Measurements from ENCODE around the gene DCST1.

Gene DCST1

GRCh38 chr1:155014709-155015508 is 18.7 kb upstream of the DCST1 start:
- no peak for DNase-seq (ENCODE audit: low read depth)
- no peak for TF ChIP-seq CTCF (IDR thresholded peaks at IDR 0.05; ENCODE audit: insufficient read depth, low read depth, low read length, missing control alignments)
- H3K4me3 ChIP-seq (ENCODE audit: low read depth, low read length): no peak overlapping the region

GRCh38 chr1:155015527-155016230 is 17.9 kb upstream of the DCST1 start:
- no peak overlapping the region for H3K4me3 ChIP-seq (ENCODE audit: low read depth, low read length)
- no peak for TF ChIP-seq CTCF (IDR thresholded peaks at IDR 0.05; ENCODE audit: insufficient read depth, low read depth, low read length, missing control alignments)
- DNase-seq (ENCODE audit: low read depth): no peak

- DNase-seq (ENCODE audit: low read depth): no peak
- no peak overlapping the region for H3K4me3 ChIP-seq (ENCODE audit: low read depth, low read length)
- TF ChIP-seq CTCF (IDR thresholded peaks at IDR 0.05; ENCODE audit: insufficient read depth, low read depth, low read length, missing control alignments): no peak
These were observed 17.3 kb upstream of the DCST1 start for GRCh38 chr1:155016231-155016831.

- peak overlapping the region; percentile 38 for H3K4me3 ChIP-seq (ENCODE audit: low read depth, low read length)
- DNase-seq (ENCODE audit: low read depth): peak; percentile 90
- TF ChIP-seq CTCF (IDR thresholded peaks at IDR 0.05; ENCODE audit: insufficient read depth, low read depth, low read length, missing control alignments): peak; percentile 100
These were observed 16.3 kb upstream of the DCST1 start for GRCh38 chr1:155017041-155017945.

- TF ChIP-seq CTCF (IDR thresholded peaks at IDR 0.05; ENCODE audit: insufficient read depth, low read depth, low read length, missing control alignments): no peak
- no peak for DNase-seq (ENCODE audit: low read depth)
- peak overlapping the region; percentile 36 for H3K4me3 ChIP-seq (ENCODE audit: low read depth, low read length)
These were observed 15.7 kb upstream of the DCST1 start for GRCh38 chr1:155017946-155018316.

GRCh38 chr1:155018617-155019348 is 14.8 kb upstream of the DCST1 start:
- no peak overlapping the region for H3K4me3 ChIP-seq (ENCODE audit: low read depth, low read length)
- no peak for TF ChIP-seq CTCF (IDR thresholded peaks at IDR 0.05; ENCODE audit: insufficient read depth, low read depth, low read length, missing control alignments)
- no peak for DNase-seq (ENCODE audit: low read depth)
